Osteoblast (primary cell): Measurements from ENCODE around the gene SF3B6. TPM values are rescaled to one million over a fixed set of nuclear protein-coding genes. Genes with fewer than 3 reads are reported as not detected.
A peak's percentile ranks its signal among the peaks of the same experiment; 100 is the strongest.

Source experiments
- DNase-seq: peaks from one replicate; pipeline ENCODE4 v3.0.0; 2011; ENCODE audit warnings: low spot score, mixed read lengths; ENCODE audit not compliant: insufficient read length; ENCODE audit errors: missing footprints
- H2AFZ ChIP-seq: 2 replicates; pipeline ENCODE4 v1.6.0; 2011; ENCODE audit warnings: mild to moderate bottlenecking, low read length
- H3K27ac ChIP-seq: 2 replicates; pipeline ENCODE4 v1.5.1; 2011; ENCODE audit warnings: mild to moderate bottlenecking, low read depth, low read length, moderate library complexity
- H3K27me3 ChIP-seq: 2 replicates; pipeline ENCODE4 v1.6.0; 2012; ENCODE audit warnings: mild to moderate bottlenecking, control low read depth, inconsistent platforms, low read length, moderate library complexity; ENCODE audit not compliant: insufficient read depth
- H3K36me3 ChIP-seq: 2 replicates; pipeline ENCODE4 v1.5.1; 2011; ENCODE audit warnings: mild to moderate bottlenecking, low read length, control low read depth, moderate library complexity; ENCODE audit not compliant: insufficient read depth
- H3K4me1 ChIP-seq: 2 replicates; pipeline ENCODE4 v1.5.1; 2011; ENCODE audit warnings: mild to moderate bottlenecking, low read length, control low read depth, moderate library complexity; ENCODE audit not compliant: insufficient read depth
- H3K4me2 ChIP-seq: 2 replicates; pipeline ENCODE4 v1.6.0; 2011; ENCODE audit warnings: mild to moderate bottlenecking, low read length; ENCODE audit not compliant: insufficient read depth
- H3K4me3 ChIP-seq: fragments of 200-600 bp; sonication (generic); 3 replicates; pipeline ENCODE4 v1.5.1; 2012; ENCODE audit warnings: mild to moderate bottlenecking, low read length, inconsistent platforms; ENCODE audit not compliant: insufficient read depth
- H3K79me2 ChIP-seq: 2 replicates; pipeline ENCODE4 v1.6.0; 2012; ENCODE audit warnings: mild to moderate bottlenecking, low read length, control low read depth, inconsistent platforms; ENCODE audit not compliant: insufficient read depth
- H3K9me3 ChIP-seq: 2 replicates; pipeline ENCODE4 v1.5.1; 2011; ENCODE audit warnings: low read depth, low read length, control low read depth
- H4K20me1 ChIP-seq: 2 replicates; pipeline ENCODE4 v1.6.0; 2012; ENCODE audit warnings: mild to moderate bottlenecking, low read length, control low read depth; ENCODE audit not compliant: insufficient read depth
- CTCF ChIP-seq: IDR thresholded peaks from 2 replicates; pipeline ENCODE4 v1.5.1; 2011; ENCODE audit warnings: mild to moderate bottlenecking, low read depth, low read length, moderate library complexity; ENCODE audit errors: extremely low read depth
- total RNA-seq: library from RNA; depleted of rRNA; stranded (reverse); fragments of >200 nt; gene quantifications from 2 replicates; pipeline ENCODE4 v1.2.3, GENCODE V29; 2012

The SF3B6 gene
- total RNA-seq, 1 donor = 96.6 TPM

DNA sequence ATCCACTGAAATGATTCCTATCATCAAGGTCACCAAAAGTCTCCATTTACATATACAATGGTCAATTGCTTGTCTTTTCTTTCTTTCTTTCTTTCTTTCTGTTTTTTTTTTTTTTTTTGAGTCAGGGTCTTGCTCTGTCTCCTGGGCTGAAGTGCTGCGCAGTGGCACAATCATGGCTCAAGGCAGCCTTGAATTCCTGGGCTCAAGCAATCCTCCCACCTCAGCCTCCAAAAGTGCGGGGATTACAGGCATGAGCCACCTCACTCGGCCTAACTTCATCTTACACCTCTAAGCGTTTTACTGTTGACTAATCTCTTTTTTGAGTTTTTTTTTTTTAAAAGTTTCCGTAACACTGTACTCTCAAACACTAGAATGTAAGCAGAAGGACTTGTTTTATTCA lies 867 bp downstream of the SF3B6 start:
- Histone ChIP-seq H3K9me3 (no peaks in the 10 kb centered on the region), H3K4me1 (peaks cover 5% of the 10 kb centered on the region), H3K27me3 (no peaks in the 10 kb centered on the region), H2AFZ (no peak overlapping the region), H3K36me3 (peaks cover 25% of the 10 kb centered on the region), H3K27ac (peak overlapping the region; percentile 81), H3K4me2 (peak overlapping the region; percentile 74), H3K79me2 (peaks cover 43% of the 10 kb centered on the region), H3K4me3 (peak overlapping the region; percentile 87), H4K20me1 (peaks cover 7% of the 10 kb centered on the region)
- no peak for DNase-seq
- TF ChIP-seq CTCF = no peak

- no peak overlapping the region for H3K27ac ChIP-seq
- no peaks in the 10 kb centered on the region for H3K27me3 ChIP-seq
- peaks cover 5% of the 10 kb centered on the region for H3K4me1 ChIP-seq
- no peak overlapping the region for H3K4me3 ChIP-seq
- peaks cover 12% of the 10 kb centered on the region for H4K20me1 ChIP-seq
- H3K36me3 ChIP-seq = peaks cover 25% of the 10 kb centered on the region
- no peak for DNase-seq
- H2AFZ ChIP-seq = no peak overlapping the region
- H3K4me2 ChIP-seq = no peak overlapping the region
- no peaks in the 10 kb centered on the region for H3K9me3 ChIP-seq
- H3K79me2 ChIP-seq = peaks cover 43% of the 10 kb centered on the region
- no peak for TF ChIP-seq CTCF
Measured at GRCh38 chr2:24073816-24074215, 2.3 kb downstream of the SF3B6 start.

GRCh38 chr2:24072259-24072658 lies 3.9 kb downstream of the SF3B6 start:
- H3K36me3 ChIP-seq = peaks cover 37% of the 10 kb centered on the region
- peaks cover 43% of the 10 kb centered on the region for H3K79me2 ChIP-seq
- no peaks in the 10 kb centered on the region for H3K9me3 ChIP-seq
- H3K27me3 ChIP-seq = no peaks in the 10 kb centered on the region
- no peak overlapping the region for H3K27ac ChIP-seq
- H3K4me2 ChIP-seq = no peak overlapping the region
- peaks cover 12% of the 10 kb centered on the region for H4K20me1 ChIP-seq
- no peak for DNase-seq
- no peak for TF ChIP-seq CTCF
- peaks cover 5% of the 10 kb centered on the region for H3K4me1 ChIP-seq
- H2AFZ ChIP-seq = no peak overlapping the region
- no peak overlapping the region for H3K4me3 ChIP-seq

DNA sequence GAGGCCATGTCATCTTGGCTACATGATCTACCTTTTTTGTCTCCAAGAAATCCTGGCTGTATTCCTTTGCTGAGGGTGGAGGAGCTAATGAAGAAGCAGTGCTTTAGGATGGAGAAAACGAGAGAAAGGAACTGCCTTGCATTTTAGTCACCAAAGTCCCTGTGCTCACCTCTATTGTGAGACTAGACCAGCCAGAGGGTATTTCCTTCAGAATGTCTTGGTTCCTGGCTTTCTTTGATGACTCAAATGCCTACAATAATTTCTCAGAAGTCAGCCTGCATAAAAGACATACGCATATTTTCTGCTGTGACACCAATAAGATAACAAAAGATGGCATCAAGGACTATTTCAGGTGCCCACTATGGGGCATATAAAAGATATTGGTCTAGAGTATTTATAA lies 10.8 kb downstream of the SF3B6 start:
- Histone ChIP-seq H4K20me1 (peaks cover 5% of the 10 kb centered on the region), H3K4me2 (no peak overlapping the region), H3K9me3 (no peaks in the 10 kb centered on the region), H2AFZ (no peak overlapping the region), H3K36me3 (peaks cover 33% of the 10 kb centered on the region), H3K27me3 (no peaks in the 10 kb centered on the region), H3K79me2 (peaks cover 2% of the 10 kb centered on the region), H3K27ac (no peak overlapping the region), H3K4me1 (no peaks in the 10 kb centered on the region), H3K4me3 (no peak overlapping the region)
- TF ChIP-seq CTCF = no peak
- no peak for DNase-seq
